Natural killer cell (primary cell): ENCODE measurements around the gene FILIP1L. TPM values are rescaled to one million over a fixed set of nuclear protein-coding genes. Genes with fewer than 3 reads are reported as not detected.

Source experiments
- ATAC-seq, 3 donors: fragments of 150-1000 bp in 2 of 3; fragments of 200-7000 bp in 1 of 3; cut with Tn5 transposase; 1 replicate in 1 of 3; 2 replicates in 2 of 3; pipeline ENCODE4 v1.10.0; 2021; ENCODE audit warnings: mild to moderate bottlenecking in 2 of 3, moderate library complexity in 2 of 3
- DNase-seq, 2 donors: peaks; one replicate each; pipeline versions ENCODE4 v3.0.0 to v3.0.0-alpha.2; 2013 to 2021; ENCODE audit warnings: mixed read lengths in 1 of 2
- H3K27ac ChIP-seq: one replicate; pipeline ENCODE4 v1.5.1; 2013; ENCODE audit warnings: mild to moderate bottlenecking, low read length
- H3K27me3 ChIP-seq: one replicate; pipeline ENCODE4 v1.6.1; 2013; ENCODE audit warnings: low read length; ENCODE audit not compliant: control insufficient read depth, insufficient read depth
- H3K36me3 ChIP-seq: one replicate; pipeline ENCODE4 v1.6.1; 2013; ENCODE audit warnings: low read length; ENCODE audit not compliant: control insufficient read depth, insufficient read depth
- H3K4me1 ChIP-seq: one replicate; pipeline ENCODE4 v1.6.1; 2013; ENCODE audit warnings: low read length; ENCODE audit not compliant: control insufficient read depth, insufficient read depth
- H3K4me3 ChIP-seq: one replicate; pipeline ENCODE4 v1.5.1; 2013; ENCODE audit warnings: low read length
- H3K9me3 ChIP-seq: one replicate; pipeline ENCODE4 v1.6.1; 2013; ENCODE audit warnings: low read length; ENCODE audit not compliant: control insufficient read depth, insufficient read depth
- H3K27ac Mint-ChIP-seq, 2 donors: one replicate each; pipeline ENCODE4 v1.8.0; 2022; ENCODE audit warnings: mild to moderate bottlenecking in 2 of 2, mixed read lengths in 2 of 2, moderate library complexity in 1 of 2
- H3K27me3 Mint-ChIP-seq, 2 donors: one replicate each; pipeline ENCODE4 v1.8.0; 2022; ENCODE audit warnings: low read depth in 2 of 2, mixed read lengths in 2 of 2
- H3K36me3 Mint-ChIP-seq: one replicate; pipeline ENCODE4 v1.8.0; 2022; ENCODE audit warnings: mixed read lengths
- H3K4me1 Mint-ChIP-seq, 2 donors: one replicate each; pipeline ENCODE4 v1.8.0; 2022; ENCODE audit warnings: mixed read lengths in 2 of 2
- H3K4me3 Mint-ChIP-seq: one replicate; pipeline ENCODE4 v1.8.0; 2022; ENCODE audit warnings: mild to moderate bottlenecking, moderate library complexity, mixed read lengths
- H3K9me3 Mint-ChIP-seq, 2 donors: one replicate each; pipeline ENCODE4 v1.8.0; 2022; ENCODE audit warnings: mixed read lengths in 2 of 2
- CTCF ChIP-seq: fragments of 200-600 bp; IDR thresholded peaks from one replicate; pipeline ENCODE4 v1.8.0; 2022; ENCODE audit warnings: antibody characterized with exemption
- WGBS: methylation state at CpG from one replicate; pipeline ENCODE4 v1.1.7; 2013; ENCODE audit warnings: missing lambda C conversion rate; ENCODE audit not compliant: insufficient coverage; 5-methylcytosine and 5-hydroxymethylcytosine counted together
- intact Hi-C: fragments of 100-400 bp; cut with micrococcal nuclease; formaldehyde crosslinking; loops from one replicate; pipeline ENCODE4 v1.14.2; 2022
- total RNA-seq, 4 donors: library from RNA; stranded (reverse); fragments of 120-200 nt in 1 of 4; gene quantifications; one replicate each; pipeline versions ENCODE4 v1.2.3 to v1.2.4, GENCODE V29; 2013 to 2022

The FILIP1L gene
- total RNA-seq, 3 donors from 2014 or later (not counting 1 experiment from before 2014, with no cell fraction given), result 0.12 TPM; not detected in 2

- no peak for TF ChIP-seq CTCF
- no peak overlapping the region for H3K27ac ChIP-seq
- no peaks in the 10 kb centered on the region for H3K9me3 ChIP-seq
- H3K27me3 ChIP-seq, result no peaks in the 10 kb centered on the region
- DNase-seq (no peak), ATAC-seq (no peak)
- no peaks in the 10 kb centered on the region for H3K4me1 ChIP-seq
- no peaks in the 10 kb centered on the region for H3K36me3 ChIP-seq
- WGBS, result 100% methylated on average over 1 of the region's 3 CpGs
- Mint-ChIP-seq H3K4me3 (no peak overlapping the region), H3K27ac (no peak overlapping the region), H3K36me3 (no peaks in the 10 kb centered on the region), H3K27me3 (no peaks in the 10 kb centered on the region), H3K9me3 (no peaks in the 10 kb centered on the region), H3K4me1 (peaks cover 14 to 19% of the 10 kb centered on the region in 2 donors)
- H3K4me3 ChIP-seq, result no peak overlapping the region
- intact Hi-C loops, result no loop called here
These were observed 142.5 kb downstream of the FILIP1L start for GRCh38 chr3:99971761-99972160.

GRCh38 chr3:99970198-99970597 is 144.1 kb downstream of the FILIP1L start:
- no peak for DNase-seq
- H3K9me3 ChIP-seq, result no peaks in the 10 kb centered on the region
- peaks cover 14 to 18% of the 10 kb centered on the region in 2 donors for H3K4me1 Mint-ChIP-seq
- TF ChIP-seq CTCF, result no peak
- H3K4me3 ChIP-seq, result no peak overlapping the region
- no peaks in the 10 kb centered on the region for H3K27me3 ChIP-seq
- no peaks in the 10 kb centered on the region for H3K36me3 ChIP-seq
- 38% methylated on average over 1 of the region's 1 CpG for WGBS
- no peak overlapping the region for H3K4me3 Mint-ChIP-seq
- intact Hi-C loops, result no loop called here
- H3K27ac ChIP-seq, result no peak overlapping the region
- H3K27ac Mint-ChIP-seq, result no peak overlapping the region
- no peaks in the 10 kb centered on the region for H3K9me3 Mint-ChIP-seq
- H3K27me3 Mint-ChIP-seq, result no peaks in the 10 kb centered on the region
- H3K36me3 Mint-ChIP-seq, result no peaks in the 10 kb centered on the region
- H3K4me1 ChIP-seq, result no peaks in the 10 kb centered on the region
- peak in 1 of 3 donors; percentile 45 for ATAC-seq

DNA sequence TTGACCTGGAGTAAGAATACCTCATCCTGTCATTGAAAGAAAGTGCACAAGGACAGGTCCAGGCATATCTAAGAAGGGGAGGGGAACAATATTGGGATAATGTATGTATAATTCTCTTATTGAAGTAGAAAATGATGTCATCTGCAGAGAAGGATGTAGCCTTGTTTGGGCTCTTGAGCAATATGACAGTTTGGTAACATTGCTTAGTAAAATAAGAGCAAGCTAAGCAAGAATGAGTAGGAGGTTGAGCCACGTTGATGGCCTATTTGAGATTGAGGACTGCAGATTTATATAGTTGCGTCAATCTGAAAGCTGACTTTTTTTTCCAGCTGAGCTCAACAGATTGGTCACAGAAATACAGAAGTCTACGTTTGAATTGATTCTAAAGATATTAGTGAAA is 145.2 kb downstream of the FILIP1L start:
- no peaks in the 10 kb centered on the region for H3K36me3 Mint-ChIP-seq
- peaks cover 14 to 18% of the 10 kb centered on the region in 2 donors for H3K4me1 Mint-ChIP-seq
- H3K27ac ChIP-seq, result no peak overlapping the region
- no peak overlapping the region for H3K4me3 Mint-ChIP-seq
- H3K4me3 ChIP-seq, result no peak overlapping the region
- H3K9me3 ChIP-seq, result no peaks in the 10 kb centered on the region
- H3K9me3 Mint-ChIP-seq, result no peaks in the 10 kb centered on the region
- intact Hi-C loops, result no loop called here
- 76% methylated on average over 3 of the region's 3 CpGs for WGBS
- TF ChIP-seq CTCF, result no peak
- H3K27me3 ChIP-seq, result no peaks in the 10 kb centered on the region
- no peaks in the 10 kb centered on the region for H3K36me3 ChIP-seq
- DNase-seq, result no peak
- no peaks in the 10 kb centered on the region for H3K27me3 Mint-ChIP-seq
- ATAC-seq, result no peak
- no peak overlapping the region for H3K27ac Mint-ChIP-seq
- no peaks in the 10 kb centered on the region for H3K4me1 ChIP-seq

DNA sequence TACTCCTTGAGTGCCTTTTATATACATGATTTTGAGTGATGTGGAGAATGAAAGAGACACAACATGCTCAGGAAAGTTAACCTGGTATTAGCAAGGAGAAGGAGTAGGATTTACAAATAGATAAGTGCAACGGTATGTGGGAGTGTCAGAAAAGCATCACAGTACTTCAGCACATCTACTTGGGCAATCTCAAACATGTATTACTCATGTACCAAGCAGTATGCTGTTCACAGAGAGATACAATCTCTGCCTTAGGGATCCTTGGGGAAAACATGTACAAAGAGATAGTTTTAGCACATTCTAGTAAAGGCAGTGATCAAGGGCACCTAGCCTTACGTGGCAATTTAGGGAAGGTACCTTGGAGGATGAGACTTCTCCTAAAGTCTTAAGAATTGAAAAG is 146.5 kb downstream of the FILIP1L start:
- Histone ChIP-seq H3K4me1 (no peaks in the 10 kb centered on the region), H3K36me3 (no peaks in the 10 kb centered on the region), H3K27me3 (no peaks in the 10 kb centered on the region), H3K4me3 (no peak overlapping the region), H3K9me3 (no peaks in the 10 kb centered on the region), H3K27ac (no peak overlapping the region)
- ATAC-seq (no peak), DNase-seq (no peak)
- no peaks in the 10 kb centered on the region for H3K9me3 Mint-ChIP-seq
- no peak overlapping the region for H3K27ac Mint-ChIP-seq
- no peak overlapping the region for H3K4me3 Mint-ChIP-seq
- no peaks in the 10 kb centered on the region for H3K27me3 Mint-ChIP-seq
- intact Hi-C loops, result no loop called here
- H3K36me3 Mint-ChIP-seq, result no peaks in the 10 kb centered on the region
- WGBS, result 97% methylated on average over 2 of the region's 2 CpGs
- TF ChIP-seq CTCF, result no peak
- H3K4me1 Mint-ChIP-seq, result peaks cover 14 to 18% of the 10 kb centered on the region in 2 donors
